ENCODE data around the gene COL4A4. TPM values are rescaled to one million over a fixed set of nuclear protein-coding genes. Genes with fewer than 3 reads are reported as not detected.

COL4A4 gene
- total and polyA plus RNA-seq, 2 donors (not counting 3 experiments of a cell fraction or from before 2014, with no cell fraction given), result not detected

DNA sequence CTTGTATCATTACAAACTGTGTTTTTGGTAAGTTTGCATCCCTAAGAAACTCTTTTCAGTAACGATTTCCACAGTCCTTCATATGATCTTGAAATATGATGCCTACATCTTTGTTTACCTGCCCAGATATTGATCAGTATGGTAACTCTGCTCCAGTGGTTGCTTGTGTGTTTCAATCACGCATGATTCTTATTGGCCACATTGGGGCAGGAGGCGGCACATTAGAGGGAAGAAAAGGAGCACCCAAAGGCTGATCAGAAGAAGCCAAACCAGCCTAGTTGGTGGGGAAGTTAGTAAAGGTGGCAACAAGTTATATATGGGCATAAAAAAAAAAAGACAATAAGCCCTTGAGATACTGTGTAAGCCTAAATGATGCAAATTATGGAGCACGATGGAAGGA lies 169.2 kb downstream of the COL4A4 start:
- BruUV-seq (replicated peaks), result no TSS peak
- Histone ChIP-seq H3K9me3 (replicated peaks; ENCODE audit: control insufficient read depth, insufficient read depth, low read length) (no peaks in the 10 kb centered on the region), H3K4me2 (ENCODE audit: insufficient read depth, low read length) (no peak overlapping the region), H3K27ac (ENCODE audit: insufficient read depth, low read depth, low read length) (no peak overlapping the region), H3K4me1 (ENCODE audit: control insufficient read depth, extremely low read depth, insufficient read depth, low read length) (no peaks in the 10 kb centered on the region), H3K79me2 (ENCODE audit: control insufficient read depth, insufficient read depth, low read length) (no peaks in the 10 kb centered on the region), H3K27me3 (ENCODE audit: control insufficient read depth in 2 of 2, insufficient read depth in 2 of 2, low read length in 2 of 2) (no peaks in the 10 kb centered on the region), H3K9ac (replicated peaks; ENCODE audit: extremely low read depth, insufficient read depth, low read length) (no peak overlapping the region), H2AFZ (ENCODE audit: low read depth, low read length) (no peak overlapping the region), H3K36me3 (ENCODE audit: control insufficient read depth in 2 of 2, extremely low read depth in 1 of 2, insufficient read depth in 2 of 2, low read length in 2 of 2) (no peaks in the 10 kb centered on the region), H3K4me3 (replicated peaks in 1 of 3; ENCODE audit: insufficient read depth in 1 of 3, low read depth in 1 of 3, low read length in 3 of 3) (no peak overlapping the region), H3K9me1 (replicated peaks; ENCODE audit: control insufficient read depth, extremely low read depth, insufficient read depth, low read length) (no peaks in the 10 kb centered on the region), H4K20me1 (replicated peaks; ENCODE audit: control insufficient read depth, extremely low read depth, insufficient read depth, low read length) (no peaks in the 10 kb centered on the region)
- CTCF ChIA-PET, result interaction anchor here (0.7 kb wide), 1 partner anchor 1329 kb away, joined by 6 read pairs; no protein-coding TSS in a partner anchor
- FAIRE-seq, result no peak
- dilution Hi-C loops (cut with MboI; ENCODE audit: extremely low pct_ligation_motif_present, low sequenced_read_pairs), result no loop called here
- TF ChIP-seq FOS (IDR thresholded peaks at IDR 0.05; ENCODE audit: borderline replicate concordance, insufficient read depth, low read length) (no peak), JUN (IDR thresholded peaks at IDR 0.05; ENCODE audit: borderline replicate concordance, insufficient read depth, insufficient read length, low read depth) (no peak), POLR2A (IDR thresholded peaks at IDR 0.05; ENCODE audit: low read depth, low read length) (no peak), MYC (IDR thresholded peaks at IDR 0.05; ENCODE audit: low read depth, low read length) (no peak), POLR2AphosphoS5 (IDR thresholded peaks at IDR 0.05; ENCODE audit: insufficient read depth, low read depth, low read length) (no peak), GATA2 (IDR thresholded peaks at IDR 0.05; ENCODE audit: insufficient read depth, insufficient read length, low read depth, low read length) (no peak), EZH2 (IDR thresholded peaks at IDR 0.05; ENCODE audit: borderline replicate concordance, low read depth, low read length, severe bottlenecking) (no peak)
- TF ChIP-seq, protein P1, sequence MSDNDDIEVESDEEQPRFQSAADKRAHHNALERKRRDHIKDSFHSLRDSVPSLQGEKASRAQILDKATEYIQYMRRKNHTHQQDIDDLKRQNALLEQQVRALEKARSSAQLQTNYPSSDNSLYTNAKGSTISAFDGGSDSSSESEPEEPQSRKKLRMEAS (IDR thresholded peaks at IDR 0.05; ENCODE audit: insufficient read depth, insufficient read length), result no peak
- TF ChIP-seq, protein P2, sequence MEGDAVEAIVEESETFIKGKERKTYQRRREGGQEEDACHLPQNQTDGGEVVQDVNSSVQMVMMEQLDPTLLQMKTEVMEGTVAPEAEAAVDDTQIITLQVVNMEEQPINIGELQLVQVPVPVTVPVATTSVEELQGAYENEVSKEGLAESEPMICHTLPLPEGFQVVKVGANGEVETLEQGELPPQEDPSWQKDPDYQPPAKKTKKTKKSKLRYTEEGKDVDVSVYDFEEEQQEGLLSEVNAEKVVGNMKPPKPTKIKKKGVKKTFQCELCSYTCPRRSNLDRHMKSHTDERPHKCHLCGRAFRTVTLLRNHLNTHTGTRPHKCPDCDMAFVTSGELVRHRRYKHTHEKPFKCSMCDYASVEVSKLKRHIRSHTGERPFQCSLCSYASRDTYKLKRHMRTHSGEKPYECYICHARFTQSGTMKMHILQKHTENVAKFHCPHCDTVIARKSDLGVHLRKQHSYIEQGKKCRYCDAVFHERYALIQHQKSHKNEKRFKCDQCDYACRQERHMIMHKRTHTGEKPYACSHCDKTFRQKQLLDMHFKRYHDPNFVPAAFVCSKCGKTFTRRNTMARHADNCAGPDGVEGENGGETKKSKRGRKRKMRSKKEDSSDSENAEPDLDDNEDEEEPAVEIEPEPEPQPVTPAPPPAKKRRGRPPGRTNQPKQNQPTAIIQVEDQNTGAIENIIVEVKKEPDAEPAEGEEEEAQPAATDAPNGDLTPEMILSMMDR (IDR thresholded peaks at IDR 0.05; ENCODE audit: extremely low read depth in 1 of 2, insufficient read depth in 1 of 2, low read depth in 1 of 2, low read length in 2 of 2), result no peak
- DNase-seq (ENCODE audit: low read depth, low spot score), result no peak
- intact Hi-C loops (cut with micrococcal nuclease), result no loop called here
- POLR2A ChIA-PET, result no interaction called here
